Colonic mucosa (tissue), 4 donors: ENCODE measurements around the gene SUPT3H. TPM values are rescaled to one million over a fixed set of nuclear protein-coding genes. Genes with fewer than 3 reads are reported as not detected.

Experiments
- DNase-seq: peaks from one replicate; pipeline ENCODE4 v3.0.0-alpha.2; 2020
- H3K27ac ChIP-seq: fragments of 200-600 bp; one replicate; pipeline ENCODE4 v1.8.0; 2021
- H3K27me3 ChIP-seq: fragments of 200-600 bp; one replicate; pipeline ENCODE4 v1.8.0; 2021
- H3K36me3 ChIP-seq: fragments of 200-600 bp; one replicate; pipeline ENCODE4 v1.8.0; 2021
- H3K4me1 ChIP-seq: fragments of 200-600 bp; one replicate; pipeline ENCODE4 v1.8.0; 2021; ENCODE audit warnings: mild to moderate bottlenecking
- H3K4me3 ChIP-seq: fragments of 200-600 bp; one replicate; pipeline ENCODE4 v1.8.0; 2021
- H3K9ac ChIP-seq, 2 donors: one replicate each; pipeline ENCODE4 v1.7.0; 2013; ENCODE audit warnings: control low read depth in 2 of 2, low read depth in 2 of 2, low read length in 2 of 2
- H3K9me3 ChIP-seq: fragments of 200-600 bp; one replicate; pipeline ENCODE4 v1.8.0; 2021
- intact Hi-C: fragments of 100-400 bp; cut with DNase I; formaldehyde crosslinking; loops from one replicate; pipeline ENCODE4 v1.14.1; 2022
- total RNA-seq, 2 donors: library from RNA; stranded (reverse); fragmentation: NEBNext Ultra II Directional in 1 of 2; extraction: Animal tissue kit (Norgen Biotek cat#: 25700) in 1 of 2; gene quantifications; one replicate each; pipeline ENCODE4 v1.2.1, GENCODE V29; 2021
- TF ChIP-seq, protein P1 (sequence below): fragments of 200-600 bp; IDR thresholded peaks from one replicate; pipeline ENCODE4 v1.8.0; 2022; ENCODE audit warnings: antibody characterized with exemption, mild to moderate bottlenecking
- donor health status: healthy.
- donor health status: DM: no; HTN: no; CAD: no.
- donor health status: DM: no; HTN: no; CAD: no.

The SUPT3H gene
- total RNA-seq, 2 donors from 2014 or later = 3.4 to 4.1 TPM

DNA sequence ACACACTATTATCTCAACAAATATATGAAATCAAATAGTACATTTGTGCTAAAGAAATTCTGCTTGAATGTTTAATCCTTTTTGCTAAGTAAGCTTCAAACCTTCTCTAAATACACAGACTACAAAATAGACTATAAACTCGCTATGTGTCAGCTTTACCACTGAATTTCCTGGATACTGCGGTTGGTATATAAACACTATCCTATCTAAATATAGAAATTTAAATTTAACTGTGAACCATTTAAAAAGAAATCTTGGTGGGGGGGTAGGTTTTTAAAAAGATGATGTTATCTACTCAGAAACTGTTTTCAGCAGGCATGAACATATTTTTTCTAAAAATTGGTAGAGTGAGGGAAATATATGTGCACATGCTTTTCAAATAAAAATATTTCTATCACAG, 356.1 kb downstream of the SUPT3H start:
- no peak for DNase-seq
- Histone ChIP-seq H3K4me1 (no peaks in the 10 kb centered on the region), H3K36me3 (no peaks in the 10 kb centered on the region), H3K27me3 (no peaks in the 10 kb centered on the region), H3K9me3 (no peaks in the 10 kb centered on the region), H3K27ac (no peak overlapping the region), H3K4me3 (no peak overlapping the region), H3K9ac (no peak overlapping the region)
- TF ChIP-seq, protein P1, sequence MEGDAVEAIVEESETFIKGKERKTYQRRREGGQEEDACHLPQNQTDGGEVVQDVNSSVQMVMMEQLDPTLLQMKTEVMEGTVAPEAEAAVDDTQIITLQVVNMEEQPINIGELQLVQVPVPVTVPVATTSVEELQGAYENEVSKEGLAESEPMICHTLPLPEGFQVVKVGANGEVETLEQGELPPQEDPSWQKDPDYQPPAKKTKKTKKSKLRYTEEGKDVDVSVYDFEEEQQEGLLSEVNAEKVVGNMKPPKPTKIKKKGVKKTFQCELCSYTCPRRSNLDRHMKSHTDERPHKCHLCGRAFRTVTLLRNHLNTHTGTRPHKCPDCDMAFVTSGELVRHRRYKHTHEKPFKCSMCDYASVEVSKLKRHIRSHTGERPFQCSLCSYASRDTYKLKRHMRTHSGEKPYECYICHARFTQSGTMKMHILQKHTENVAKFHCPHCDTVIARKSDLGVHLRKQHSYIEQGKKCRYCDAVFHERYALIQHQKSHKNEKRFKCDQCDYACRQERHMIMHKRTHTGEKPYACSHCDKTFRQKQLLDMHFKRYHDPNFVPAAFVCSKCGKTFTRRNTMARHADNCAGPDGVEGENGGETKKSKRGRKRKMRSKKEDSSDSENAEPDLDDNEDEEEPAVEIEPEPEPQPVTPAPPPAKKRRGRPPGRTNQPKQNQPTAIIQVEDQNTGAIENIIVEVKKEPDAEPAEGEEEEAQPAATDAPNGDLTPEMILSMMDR = no peak
- intact Hi-C loops = no loop called here

DNA sequence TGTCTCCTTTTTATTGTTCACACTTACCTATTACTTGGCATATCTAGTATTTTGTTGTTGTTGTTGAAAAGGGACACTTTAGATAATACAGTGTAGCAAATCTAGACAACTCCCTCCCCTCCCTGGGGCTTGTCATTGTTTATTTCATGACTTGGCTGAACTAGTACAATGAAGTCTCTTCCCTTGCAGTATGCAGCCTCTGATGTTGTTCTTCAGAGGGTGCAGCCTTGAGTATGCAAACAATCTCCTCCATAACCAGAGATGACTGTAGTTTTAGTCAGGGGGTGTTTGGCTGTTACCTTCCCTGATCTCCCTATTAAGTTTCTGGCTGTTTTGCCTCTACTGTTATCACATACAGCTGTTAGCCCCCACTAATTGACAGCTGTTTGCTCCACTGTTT, 365.0 kb downstream of the SUPT3H start:
- no peaks in the 10 kb centered on the region for H3K27me3 ChIP-seq
- no peak overlapping the region for H3K9ac ChIP-seq
- intact Hi-C loops = no loop called here
- TF ChIP-seq, protein P1 = no peak
- H3K36me3 ChIP-seq = no peaks in the 10 kb centered on the region
- no peak overlapping the region for H3K27ac ChIP-seq
- DNase-seq = no peak
- no peaks in the 10 kb centered on the region for H3K4me1 ChIP-seq
- no peaks in the 10 kb centered on the region for H3K9me3 ChIP-seq
- no peak overlapping the region for H3K4me3 ChIP-seq

DNA sequence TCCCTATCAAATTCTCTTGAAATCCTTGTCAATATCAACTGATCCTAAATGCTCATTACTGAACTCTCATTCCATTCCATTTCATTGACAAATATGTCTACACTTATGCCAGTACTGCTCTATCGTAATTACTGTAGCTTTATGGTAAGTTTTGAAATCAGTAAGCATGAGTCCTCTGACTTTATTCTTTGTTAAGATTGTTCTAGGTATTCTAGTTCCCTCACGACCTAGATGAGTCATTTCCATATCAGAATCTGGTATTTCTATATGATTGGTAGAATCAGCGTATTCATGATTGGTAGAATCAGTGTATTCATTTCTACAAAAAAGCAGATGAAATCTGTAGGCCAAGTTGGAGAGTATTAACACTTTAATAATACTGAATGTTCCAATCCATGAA, 368.2 kb downstream of the SUPT3H start:
- intact Hi-C loops = no loop called here
- Histone ChIP-seq H3K27me3 (no peaks in the 10 kb centered on the region), H3K9ac (no peak overlapping the region), H3K4me3 (no peak overlapping the region), H3K9me3 (no peaks in the 10 kb centered on the region), H3K4me1 (no peaks in the 10 kb centered on the region), H3K27ac (no peak overlapping the region), H3K36me3 (no peaks in the 10 kb centered on the region)
- TF ChIP-seq, protein P1 = no peak
- no peak for DNase-seq

DNA sequence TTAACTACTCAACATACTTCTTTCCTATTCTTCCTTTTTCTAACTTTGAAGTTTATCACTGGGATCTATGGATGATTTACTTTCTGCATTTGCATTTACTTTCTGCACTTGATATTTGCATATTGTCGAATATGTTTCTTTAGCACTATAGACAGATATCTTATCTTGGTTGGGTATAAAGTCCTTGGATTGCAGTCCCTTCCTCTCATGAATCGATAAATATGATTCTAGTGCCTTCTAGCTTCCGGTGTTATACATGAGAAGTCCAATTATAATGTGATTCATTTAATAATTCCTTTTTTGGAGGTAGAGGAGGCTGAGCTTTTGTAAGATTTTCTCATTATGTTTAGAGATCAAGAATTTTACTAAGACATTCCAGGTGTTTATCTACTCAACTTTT, 370.8 kb downstream of the SUPT3H start:
- Histone ChIP-seq H3K9me3 (no peaks in the 10 kb centered on the region), H3K27ac (no peak overlapping the region), H3K27me3 (no peaks in the 10 kb centered on the region), H3K4me3 (no peak overlapping the region), H3K9ac (no peak overlapping the region), H3K4me1 (no peaks in the 10 kb centered on the region), H3K36me3 (no peaks in the 10 kb centered on the region)
- TF ChIP-seq, protein P1 = no peak
- intact Hi-C loops = no loop called here
- DNase-seq = no peak

DNA sequence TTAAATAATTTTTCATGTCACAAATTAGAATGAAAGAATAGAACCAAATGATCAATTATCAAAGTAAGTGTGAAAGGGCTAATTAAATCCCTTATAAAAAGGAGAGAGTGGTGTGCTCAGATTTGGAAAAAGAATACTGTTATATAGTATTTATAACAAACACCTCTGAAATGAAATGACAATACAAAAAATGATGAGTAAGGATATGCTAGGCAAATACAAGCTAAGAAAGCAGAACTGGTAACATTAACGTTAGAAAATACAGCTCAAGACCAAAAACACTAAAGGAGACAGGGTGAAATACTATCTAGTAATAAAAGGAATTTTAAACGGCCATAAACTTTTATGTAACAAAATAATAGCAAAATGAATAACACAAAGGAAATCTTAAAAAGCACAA, 373.8 kb downstream of the SUPT3H start:
- H3K4me3 ChIP-seq = no peak overlapping the region
- no peaks in the 10 kb centered on the region for H3K4me1 ChIP-seq
- DNase-seq = no peak
- intact Hi-C loops = no loop called here
- TF ChIP-seq, protein P1 = no peak
- no peak overlapping the region for H3K27ac ChIP-seq
- H3K27me3 ChIP-seq = no peaks in the 10 kb centered on the region
- no peaks in the 10 kb centered on the region for H3K9me3 ChIP-seq
- H3K36me3 ChIP-seq = no peaks in the 10 kb centered on the region
- H3K9ac ChIP-seq = no peak overlapping the region

DNA sequence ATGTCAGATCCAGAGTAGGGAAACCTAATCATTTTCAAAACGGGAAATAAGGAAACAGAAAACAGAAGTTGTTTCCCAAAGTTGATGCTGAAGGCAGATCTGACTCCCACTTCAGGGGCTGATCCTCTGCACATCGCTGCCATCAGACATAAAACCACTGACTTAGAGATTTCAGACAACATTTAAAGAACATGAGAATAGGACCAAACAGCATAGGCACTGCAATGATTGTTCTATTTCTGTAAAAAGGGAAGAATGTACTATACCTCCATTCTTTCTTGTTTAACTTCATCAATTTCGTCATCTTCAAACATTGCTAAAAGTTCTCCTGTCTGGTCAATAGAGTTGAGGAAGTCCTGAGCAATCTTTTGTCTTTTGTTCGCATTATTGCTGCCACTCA, 374.3 kb downstream of the SUPT3H start:
- no peak for DNase-seq
- H3K4me3 ChIP-seq = no peak overlapping the region
- H3K9me3 ChIP-seq = no peaks in the 10 kb centered on the region
- no peak overlapping the region for H3K9ac ChIP-seq
- H3K4me1 ChIP-seq = no peaks in the 10 kb centered on the region
- H3K36me3 ChIP-seq = no peaks in the 10 kb centered on the region
- H3K27ac ChIP-seq = no peak overlapping the region
- H3K27me3 ChIP-seq = no peaks in the 10 kb centered on the region
- intact Hi-C loops = no loop called here
- TF ChIP-seq, protein P1 = no peak
